Measurements from ENCODE around the gene FILIP1L. TPM values are rescaled to one million over a fixed set of nuclear protein-coding genes. Genes with fewer than 3 reads are reported as not detected.

The FILIP1L gene
- total RNA-seq, 1 donor: 15.2 TPM

GRCh38 chr3:100032243-100032642, 82.1 kb downstream of the FILIP1L start:
- H3K4me3 ChIP-seq (ENCODE audit: low read depth, low read length): no peak overlapping the region
- no peak for TF ChIP-seq CTCF (IDR thresholded peaks at IDR 0.05; ENCODE audit: insufficient read depth, low read length)
- DNase-seq (ENCODE audit: low read depth): peak; percentile 95

- DNase-seq (ENCODE audit: low read depth): no peak
- no peak for TF ChIP-seq CTCF (IDR thresholded peaks at IDR 0.05; ENCODE audit: insufficient read depth, low read length)
These were observed 83.3 kb downstream of the FILIP1L start for GRCh38 chr3:100030914-100031425.

DNA sequence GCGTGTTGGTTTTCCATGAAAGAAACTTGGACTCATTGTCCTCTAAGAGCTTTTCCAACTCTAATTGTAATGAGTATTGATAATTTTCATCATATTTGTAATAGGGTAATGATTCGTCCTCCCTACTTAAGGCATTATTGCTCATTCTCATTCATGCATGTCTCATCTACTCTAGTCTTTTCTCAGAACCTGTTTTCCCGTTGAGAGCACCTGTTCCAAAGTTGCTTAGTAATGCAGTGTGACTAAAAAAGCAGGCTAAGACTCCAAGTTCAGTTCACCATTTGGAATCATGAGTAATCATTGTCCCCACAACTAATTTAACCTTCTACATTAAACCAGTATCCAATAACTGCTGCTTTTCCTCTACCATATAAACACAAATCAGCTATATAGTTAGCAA, 84.0 kb downstream of the FILIP1L start:
- TF ChIP-seq CTCF (IDR thresholded peaks at IDR 0.05; ENCODE audit: insufficient read depth, low read length): no peak
- DNase-seq (ENCODE audit: low read depth): no peak
- no peak overlapping the region for H3K4me3 ChIP-seq (ENCODE audit: low read depth, low read length)

More at GRCh38 chr3:100030914-100031425, 83.3 kb downstream of the FILIP1L start:
- H3K4me3 ChIP-seq (ENCODE audit: low read depth, low read length): no peak overlapping the region

DNA sequence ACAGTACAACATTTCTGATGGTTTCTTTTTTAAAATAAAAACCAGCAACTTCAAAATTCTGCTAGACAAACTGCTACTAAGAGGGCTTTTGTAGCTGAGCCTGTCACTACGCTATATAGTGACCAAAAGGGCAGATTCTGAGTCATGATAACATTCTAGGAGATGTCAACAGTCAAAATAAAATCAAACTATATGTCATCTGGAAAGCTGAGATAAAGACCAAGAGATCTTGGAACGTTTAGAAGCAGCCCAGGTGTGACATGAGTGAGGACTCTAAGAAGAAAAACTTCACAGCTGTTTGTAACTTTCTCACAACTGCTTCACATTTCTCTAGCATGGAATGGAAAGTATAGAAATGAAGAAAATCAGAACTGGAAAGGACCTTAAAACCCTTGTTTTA, 84.6 kb downstream of the FILIP1L start:
- no peak overlapping the region for H3K4me3 ChIP-seq (ENCODE audit: low read depth, low read length)
- TF ChIP-seq CTCF (IDR thresholded peaks at IDR 0.05; ENCODE audit: insufficient read depth, low read length): no peak
- no peak for DNase-seq (ENCODE audit: low read depth)

GRCh38 chr3:100029052-100029451, 85.2 kb downstream of the FILIP1L start:
- H3K4me3 ChIP-seq (ENCODE audit: low read depth, low read length): no peak overlapping the region
- DNase-seq (ENCODE audit: low read depth): no peak
- no peak for TF ChIP-seq CTCF (IDR thresholded peaks at IDR 0.05; ENCODE audit: insufficient read depth, low read length)

DNA sequence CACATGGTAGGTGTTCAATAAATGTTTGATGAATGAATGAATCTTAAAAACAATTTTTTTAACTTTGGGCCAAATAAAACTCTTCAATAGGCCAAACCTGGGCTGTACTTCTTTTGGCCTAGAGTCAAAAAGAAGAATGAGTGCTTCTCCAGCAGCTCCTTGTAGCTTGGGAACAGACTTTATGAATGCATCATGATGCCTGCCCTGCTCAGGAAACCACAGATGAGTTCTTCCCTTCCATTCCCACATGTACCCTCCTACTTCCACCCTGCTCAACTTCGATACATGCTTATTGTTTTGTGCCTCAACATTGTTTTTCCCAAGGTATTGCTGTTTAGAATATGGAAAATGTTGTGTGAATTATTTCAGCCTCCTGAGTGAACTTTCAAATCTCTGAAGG, 87.0 kb downstream of the FILIP1L start:
- no peak overlapping the region for H3K4me3 ChIP-seq (ENCODE audit: low read depth, low read length)
- DNase-seq (ENCODE audit: low read depth): no peak
- TF ChIP-seq CTCF (IDR thresholded peaks at IDR 0.05; ENCODE audit: insufficient read depth, low read length): no peak

All from fibroblast of the aortic adventitia (primary cell).